Keratinocyte (primary cell): ENCODE results near the gene MYOT. TPM values are rescaled to one million over a fixed set of nuclear protein-coding genes. Genes with fewer than 3 reads are reported as not detected.

Experiments
- DNase-seq: peaks from one replicate; pipeline ENCODE4 v3.0.0-alpha.2; 2011; ENCODE audit warnings: low read depth, missing footprints, low spot score
- FAIRE-seq: peaks from 2 replicates; lab custom pipeline; 2011; peaks lifted over from hg19 to GRCh38; lab: Jason Lieb, UNC
- H2AFZ ChIP-seq: 2 replicates; pipeline ENCODE4 v1.6.0; 2012; ENCODE audit warnings: low read length, control low read depth, inconsistent platforms; ENCODE audit not compliant: control insufficient read depth
- H3K27ac ChIP-seq: 2 replicates; pipeline ENCODE4 v1.5.1; 2011; ENCODE audit warnings: low read length; ENCODE audit not compliant: control insufficient read depth, insufficient read depth
- H3K27me3 ChIP-seq: 3 replicates; pipeline ENCODE4 v1.6.0; 2011; ENCODE audit warnings: low read length; ENCODE audit not compliant: control insufficient read depth, insufficient read depth; ENCODE audit errors: extremely low read depth
- H3K36me3 ChIP-seq, 2 experiments: 2 replicates in 1 of 2; 3 replicates in 1 of 2; pipeline ENCODE4 v1.5.1; 2011; ENCODE audit warnings: low read length in 2 of 2, mild to moderate bottlenecking in 1 of 2; ENCODE audit not compliant: control insufficient read depth in 2 of 2, insufficient read depth in 2 of 2; ENCODE audit errors: extremely low read depth in 1 of 2
- H3K4me1 ChIP-seq: 3 replicates; pipeline ENCODE4 v1.5.1; 2011; ENCODE audit warnings: low read length; ENCODE audit not compliant: control insufficient read depth, insufficient read depth; ENCODE audit errors: extremely low read depth
- H3K4me2 ChIP-seq: 3 replicates; pipeline ENCODE4 v1.6.0; 2011; ENCODE audit warnings: low read depth, low read length; ENCODE audit not compliant: control insufficient read depth, insufficient read depth; ENCODE audit errors: extremely low read depth
- H3K4me3 ChIP-seq, 3 experiments: fragments of 200-600 bp in 1 of 3; sonication (generic) in 1 of 3; 2 replicates in 2 of 3; 3 replicates in 1 of 3; pipeline ENCODE4 v1.5.1; 2011 to 2016; ENCODE audit warnings: low read length in 3 of 3, mild to moderate bottlenecking in 3 of 3, control low read depth in 2 of 3, inconsistent platforms in 1 of 3, low read depth in 1 of 3, mixed read lengths in 1 of 3, mixed run types in 1 of 3, moderate library complexity in 1 of 3; ENCODE audit not compliant: control insufficient read depth in 2 of 3, insufficient read depth in 2 of 3; ENCODE audit errors: extremely low read depth in 1 of 3
- H3K79me2 ChIP-seq: 2 replicates; pipeline ENCODE4 v1.6.0; 2012; ENCODE audit warnings: low read length; ENCODE audit not compliant: control insufficient read depth, insufficient read depth
- H3K9ac ChIP-seq: 3 replicates; pipeline ENCODE4 v1.6.0; 2011; ENCODE audit warnings: low read length; ENCODE audit not compliant: control insufficient read depth, insufficient read depth; ENCODE audit errors: extremely low read depth
- H3K9me1 ChIP-seq: 3 replicates; pipeline ENCODE4 v1.6.0; 2011; ENCODE audit warnings: low read length; ENCODE audit not compliant: control insufficient read depth, insufficient read depth; ENCODE audit errors: extremely low read depth
- H3K9me3 ChIP-seq: 2 replicates; pipeline ENCODE4 v1.5.1; 2012; ENCODE audit warnings: low read depth, low read length; ENCODE audit not compliant: control insufficient read depth
- H4K20me1 ChIP-seq: 3 replicates; pipeline ENCODE4 v1.6.0; 2011; ENCODE audit warnings: low read length; ENCODE audit not compliant: control insufficient read depth, insufficient read depth; ENCODE audit errors: extremely low read depth
- EZH2 ChIP-seq: IDR thresholded peaks from one replicate; pipeline ENCODE4 v1.6.1; 2012; ENCODE audit warnings: inconsistent platforms, mild to moderate bottlenecking, low read length, moderate library complexity
- dilution Hi-C: fragments of 300-500 bp; cut with MboI; formaldehyde crosslinking; loops from one replicate; pipeline ENCODE4 v1.7.0; 2020; ENCODE audit warnings: low sequenced_read_pairs; ENCODE audit not compliant: extremely low pct_ligation_motif_present
- polyA plus RNA-seq, 5 experiments: library from polyadenylated mRNA; depleted of rRNA in 3 of 5; stranded (reverse) in 3 of 5; stranded (forward) in 1 of 5; unstranded in 1 of 5; fragments of >200 nt; gene quantifications; 1 replicate in 1 of 5; 2 replicates in 3 of 5; 3 replicates in 1 of 5; pipeline versions ENCODE4 v1.2.1 to v1.2.3, GENCODE V29; 2011 to 2012; ENCODE audit warnings: missing spikeins in 2 of 5, low read depth in 1 of 5, low replicate concordance in 1 of 5
- TF ChIP-seq, protein P1 (sequence below), 3 experiments: IDR thresholded peaks in 1 of 3; conservative IDR thresholded peaks in 1 of 3; optimal IDR thresholded peaks in 1 of 3; 2 replicates in 2 of 3; 3 replicates in 1 of 3; pipeline versions ENCODE3 to v1.5.1; 2011; ENCODE audit warnings: low read length in 3 of 3, mild to moderate bottlenecking in 3 of 3, moderate library complexity in 2 of 3, control low read depth in 1 of 3, inconsistent platforms in 1 of 3; ENCODE audit not compliant: insufficient read depth in 2 of 3; ENCODE audit errors: extremely low read depth in 1 of 3

Gene MYOT
- polyA plus RNA-seq, 1 donor (not counting 4 experiments of a cell fraction or from before 2014, with no cell fraction given), result 0.55 TPM

DNA sequence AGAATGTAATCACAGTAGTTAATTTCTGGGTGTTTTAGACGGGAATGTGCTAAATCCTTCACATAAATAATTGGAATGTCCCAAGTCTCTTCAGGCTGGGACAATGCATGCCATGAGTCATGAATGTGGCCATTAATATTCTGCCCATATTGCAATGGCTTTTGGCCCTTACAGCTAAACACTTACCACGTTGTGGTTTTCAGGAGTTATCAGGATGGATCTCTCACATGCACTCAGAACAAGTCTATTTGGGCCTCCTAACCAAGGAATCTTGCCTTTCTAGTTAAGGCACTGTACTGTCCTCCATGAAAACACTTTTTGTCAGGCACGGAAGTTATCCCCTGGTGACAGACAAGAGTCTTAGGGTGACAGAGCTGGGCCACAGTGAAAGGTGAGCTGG is 54.3 kb downstream of the MYOT start:
- Histone ChIP-seq H2AFZ (no peak overlapping the region), H3K9ac (no peak overlapping the region), H3K4me2 (no peak overlapping the region), H3K4me1 (peaks cover 7% of the 10 kb centered on the region), H3K9me3 (no peaks in the 10 kb centered on the region), H3K27me3 (no peaks in the 10 kb centered on the region), H4K20me1 (no peaks in the 10 kb centered on the region), H3K9me1 (no peaks in the 10 kb centered on the region), H3K27ac (no peak overlapping the region), H3K36me3 (no peaks in the 10 kb centered on the region), H3K79me2 (no peaks in the 10 kb centered on the region), H3K4me3 (no peak overlapping the region)
- FAIRE-seq, result no peak
- no peak for DNase-seq
- dilution Hi-C loops, result no loop called here
- TF ChIP-seq EZH2, result no peak
- TF ChIP-seq, protein P1, sequence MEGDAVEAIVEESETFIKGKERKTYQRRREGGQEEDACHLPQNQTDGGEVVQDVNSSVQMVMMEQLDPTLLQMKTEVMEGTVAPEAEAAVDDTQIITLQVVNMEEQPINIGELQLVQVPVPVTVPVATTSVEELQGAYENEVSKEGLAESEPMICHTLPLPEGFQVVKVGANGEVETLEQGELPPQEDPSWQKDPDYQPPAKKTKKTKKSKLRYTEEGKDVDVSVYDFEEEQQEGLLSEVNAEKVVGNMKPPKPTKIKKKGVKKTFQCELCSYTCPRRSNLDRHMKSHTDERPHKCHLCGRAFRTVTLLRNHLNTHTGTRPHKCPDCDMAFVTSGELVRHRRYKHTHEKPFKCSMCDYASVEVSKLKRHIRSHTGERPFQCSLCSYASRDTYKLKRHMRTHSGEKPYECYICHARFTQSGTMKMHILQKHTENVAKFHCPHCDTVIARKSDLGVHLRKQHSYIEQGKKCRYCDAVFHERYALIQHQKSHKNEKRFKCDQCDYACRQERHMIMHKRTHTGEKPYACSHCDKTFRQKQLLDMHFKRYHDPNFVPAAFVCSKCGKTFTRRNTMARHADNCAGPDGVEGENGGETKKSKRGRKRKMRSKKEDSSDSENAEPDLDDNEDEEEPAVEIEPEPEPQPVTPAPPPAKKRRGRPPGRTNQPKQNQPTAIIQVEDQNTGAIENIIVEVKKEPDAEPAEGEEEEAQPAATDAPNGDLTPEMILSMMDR (optimal IDR thresholded peaks at IDR 0.05 in 1 of 3, IDR thresholded peaks at IDR 0.05 in 1 of 3, conservative IDR thresholded peaks at IDR 0.05 in 1 of 3; ENCODE audit: extremely low read depth in 1 of 3, insufficient read depth in 2 of 3, low read length in 3 of 3), result no peak

DNA sequence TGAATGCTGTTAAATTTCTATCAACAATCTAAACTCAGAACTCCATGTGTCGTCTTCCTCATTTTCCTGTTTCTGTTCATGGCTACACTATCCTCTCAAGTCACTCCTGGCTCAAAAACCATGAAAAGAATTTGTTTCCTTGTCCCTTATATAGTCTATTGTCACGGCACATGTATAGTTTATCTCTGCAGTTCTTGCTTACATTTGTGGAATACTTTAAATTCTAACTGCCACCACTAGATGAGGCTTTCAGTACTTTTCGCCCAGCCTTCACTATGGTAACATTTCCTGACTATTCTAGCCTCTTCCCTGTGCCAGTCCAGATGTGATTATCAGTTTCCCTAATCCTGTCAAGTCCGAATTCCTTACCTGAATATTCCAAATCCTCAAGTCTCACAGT is 56.2 kb downstream of the MYOT start:
- Histone ChIP-seq H3K36me3 (peaks cover 0 to 3% of the 10 kb centered on the region in 2 experiments), H3K4me2 (no peak overlapping the region), H3K27me3 (no peaks in the 10 kb centered on the region), H3K79me2 (no peaks in the 10 kb centered on the region), H3K9me1 (no peaks in the 10 kb centered on the region), H3K9ac (no peak overlapping the region), H3K9me3 (no peaks in the 10 kb centered on the region), H4K20me1 (no peaks in the 10 kb centered on the region), H3K4me3 (no peak overlapping the region), H2AFZ (no peak overlapping the region), H3K4me1 (peaks cover 7% of the 10 kb centered on the region), H3K27ac (no peak overlapping the region)
- TF ChIP-seq, protein P1 (optimal IDR thresholded peaks at IDR 0.05 in 1 of 3, IDR thresholded peaks at IDR 0.05 in 1 of 3, conservative IDR thresholded peaks at IDR 0.05 in 1 of 3; ENCODE audit: extremely low read depth in 1 of 3, insufficient read depth in 2 of 3, low read length in 3 of 3), result no peak
- TF ChIP-seq EZH2, result no peak
- FAIRE-seq (no peak), DNase-seq (no peak)
- dilution Hi-C loops, result no loop called here
